Neural cell (in vitro differentiated cells): Measurements from ENCODE around the gene CBFA2T2. TPM values are rescaled to one million over a fixed set of nuclear protein-coding genes. Genes with fewer than 3 reads are reported as not detected.
A peak's percentile ranks its signal among the peaks of the same experiment; 100 is the strongest.

Experiments used
- H2AFZ ChIP-seq: fragments of 200-600, 300-800 bp; sonication (generic), shearing (Covaris generic); 2 replicates; pipeline ENCODE4 v1.6.0; 2014; ENCODE audit warnings: low read depth, mild to moderate bottlenecking, antibody characterized with exemption, low read length, moderate library complexity
- H3F3A ChIP-seq: fragments of 200-600 bp; shearing (Covaris generic); 2 replicates; pipeline ENCODE4 v1.6.1; 2016; ENCODE audit warnings: mild to moderate bottlenecking, moderate library complexity, mixed read lengths, antibody characterized with exemption, low read length; ENCODE audit not compliant: insufficient read depth, poor library complexity, severe bottlenecking
- H3K27ac ChIP-seq: fragments of 200-600, 300-800 bp; sonication (generic), shearing (Covaris generic); 2 replicates; pipeline ENCODE4 v1.5.1; 2014; ENCODE audit warnings: mild to moderate bottlenecking, low read length, moderate library complexity
- H3K27me3 ChIP-seq: fragments of 300-800, 200-600 bp; sonication (generic), shearing (Covaris generic); 2 replicates; pipeline ENCODE4 v1.6.0; 2014; ENCODE audit warnings: mild to moderate bottlenecking, low read depth, low read length, moderate library complexity; ENCODE audit not compliant: insufficient read depth
- H3K36me3 ChIP-seq: fragments of 300-800, 200-600 bp; sonication (generic), shearing (Covaris generic); 2 replicates; pipeline ENCODE4 v1.5.1; 2014; ENCODE audit warnings: mild to moderate bottlenecking, antibody characterized with exemption, low read length, moderate library complexity; ENCODE audit not compliant: insufficient read depth
- H3K4me2 ChIP-seq: fragments of 300-800, 200-600 bp; sonication (generic), shearing (Covaris generic); 2 replicates; pipeline ENCODE4 v1.6.0; 2014; ENCODE audit warnings: mild to moderate bottlenecking, low read length
- H3K4me3 ChIP-seq: fragments of 300-800, 200-600 bp; sonication (generic), shearing (Covaris generic); 2 replicates; pipeline ENCODE4 v1.5.1; 2014; ENCODE audit warnings: mild to moderate bottlenecking, low read length, moderate library complexity
- H3K79me2 ChIP-seq: fragments of 200-600 bp; shearing (Covaris generic); replicated peaks from 2 replicates; pipeline ENCODE4 v1.6.0; 2014; ENCODE audit warnings: mild to moderate bottlenecking, low read length, moderate library complexity; ENCODE audit not compliant: insufficient read depth
- H3K9ac ChIP-seq: fragments of 300-800, 200-600 bp; sonication (generic), shearing (Covaris generic); 2 replicates; pipeline ENCODE4 v1.6.1; 2016; ENCODE audit warnings: mild to moderate bottlenecking, low read length, mixed read lengths
- H3K9me2 ChIP-seq: fragments of 200-600 bp; shearing (Covaris generic); 2 replicates; pipeline ENCODE4 v1.6.1; 2016; ENCODE audit warnings: mild to moderate bottlenecking, low read length, mixed read lengths; ENCODE audit not compliant: insufficient read depth
- H3K9me3 ChIP-seq: fragments of 200-600, 300-800 bp; sonication (generic), shearing (Covaris generic); 2 replicates; pipeline ENCODE4 v1.6.1; 2016; ENCODE audit warnings: mild to moderate bottlenecking, mixed run types, low read length, moderate library complexity, mixed read lengths
- H4K20me1 ChIP-seq: fragments of 200-600 bp; shearing (Covaris generic); 2 replicates; pipeline ENCODE4 v1.6.1; 2016; ENCODE audit warnings: mild to moderate bottlenecking, mixed run types; ENCODE audit not compliant: insufficient read depth
- EP300 ChIP-seq: fragments of 450-650 bp; conservative IDR thresholded peaks from 2 replicates; pipeline ENCODE4 v1.6.1; 2014; ENCODE audit warnings: antibody characterized with exemption, mild to moderate bottlenecking, moderate library complexity; ENCODE audit not compliant: poor library complexity, severe bottlenecking
- MXI1 ChIP-seq: fragments of 450-650 bp; conservative IDR thresholded peaks from 2 replicates; pipeline ENCODE4 v1.6.1; 2014; ENCODE audit warnings: antibody characterized with exemption, mild to moderate bottlenecking; ENCODE audit not compliant: poor library complexity, severe bottlenecking
- POLR2AphosphoS5 ChIP-seq: IDR thresholded peaks from 2 replicates; pipeline ENCODE4 v1.6.1; 2012
- RAD21 ChIP-seq: fragments of 450-650 bp; conservative IDR thresholded peaks from 2 replicates; pipeline ENCODE4 v1.6.1; 2014; ENCODE audit warnings: antibody characterized with exemption, mild to moderate bottlenecking, moderate library complexity
- SMC3 ChIP-seq: fragments of 450-650 bp; conservative IDR thresholded peaks from 2 replicates; pipeline ENCODE4 v1.6.1; 2014; ENCODE audit warnings: antibody characterized with exemption, mild to moderate bottlenecking, moderate library complexity; ENCODE audit not compliant: poor library complexity
- polyA plus RNA-seq: library from polyadenylated mRNA; depleted of rRNA; stranded (reverse); fragments of >200 nt; gene quantifications from 2 replicates; pipeline ENCODE4 v1.2.3, GENCODE V29; 2014
- TF ChIP-seq, protein P1 (sequence below): fragments of 450-650 bp; IDR thresholded peaks from 2 replicates; pipeline ENCODE4 v1.5.1; 2014; ENCODE audit warnings: antibody characterized with exemption, mild to moderate bottlenecking, moderate library complexity; ENCODE audit not compliant: poor library complexity, severe bottlenecking
- TF ChIP-seq, protein P2 (sequence below): IDR thresholded peaks from 2 replicates; pipeline ENCODE4 v1.6.1; 2012; ENCODE audit warnings: borderline replicate concordance

CBFA2T2 gene
- polyA plus RNA-seq, 1 donor from 2014 or later = 15.9 TPM

DNA sequence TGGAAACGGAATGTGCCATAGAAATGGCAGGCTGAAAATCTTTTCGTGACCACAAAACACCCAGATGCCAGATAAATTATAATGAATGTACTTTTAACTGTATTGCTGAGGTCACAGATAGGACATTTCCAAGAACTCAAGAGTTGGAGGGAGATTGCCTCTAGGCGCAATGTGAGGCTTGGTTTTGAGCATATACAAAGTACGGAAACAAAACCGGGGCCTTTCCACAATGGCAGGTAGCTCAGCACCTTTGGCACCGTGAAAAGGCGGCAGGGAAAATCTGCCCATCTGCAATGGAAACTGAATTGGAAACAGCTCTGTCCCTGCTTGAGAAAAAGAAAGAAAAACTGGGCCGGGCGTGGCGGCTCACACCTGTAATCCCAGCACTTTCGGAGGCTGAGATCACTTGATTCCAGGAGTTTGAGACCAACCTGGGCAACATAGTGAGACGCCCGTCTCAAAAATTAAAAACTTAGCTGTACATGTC, 161.7 kb downstream of the CBFA2T2 start:
- H3K9me3 ChIP-seq = no peaks in the 10 kb centered on the region
- no peak overlapping the region for H3K4me2 ChIP-seq
- H3K79me2 ChIP-seq = no peaks in the 10 kb centered on the region
- no peak overlapping the region for H3K4me3 ChIP-seq
- TF ChIP-seq MXI1 (no peak), POLR2AphosphoS5 (no peak), EP300 (no peak), RAD21 (no peak), SMC3 (no peak)
- TF ChIP-seq, protein P1, sequence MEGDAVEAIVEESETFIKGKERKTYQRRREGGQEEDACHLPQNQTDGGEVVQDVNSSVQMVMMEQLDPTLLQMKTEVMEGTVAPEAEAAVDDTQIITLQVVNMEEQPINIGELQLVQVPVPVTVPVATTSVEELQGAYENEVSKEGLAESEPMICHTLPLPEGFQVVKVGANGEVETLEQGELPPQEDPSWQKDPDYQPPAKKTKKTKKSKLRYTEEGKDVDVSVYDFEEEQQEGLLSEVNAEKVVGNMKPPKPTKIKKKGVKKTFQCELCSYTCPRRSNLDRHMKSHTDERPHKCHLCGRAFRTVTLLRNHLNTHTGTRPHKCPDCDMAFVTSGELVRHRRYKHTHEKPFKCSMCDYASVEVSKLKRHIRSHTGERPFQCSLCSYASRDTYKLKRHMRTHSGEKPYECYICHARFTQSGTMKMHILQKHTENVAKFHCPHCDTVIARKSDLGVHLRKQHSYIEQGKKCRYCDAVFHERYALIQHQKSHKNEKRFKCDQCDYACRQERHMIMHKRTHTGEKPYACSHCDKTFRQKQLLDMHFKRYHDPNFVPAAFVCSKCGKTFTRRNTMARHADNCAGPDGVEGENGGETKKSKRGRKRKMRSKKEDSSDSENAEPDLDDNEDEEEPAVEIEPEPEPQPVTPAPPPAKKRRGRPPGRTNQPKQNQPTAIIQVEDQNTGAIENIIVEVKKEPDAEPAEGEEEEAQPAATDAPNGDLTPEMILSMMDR = no peak
- no peaks in the 10 kb centered on the region for H3K27me3 ChIP-seq
- no peak overlapping the region for H3K27ac ChIP-seq
- H3F3A ChIP-seq = no peaks in the 10 kb centered on the region
- H4K20me1 ChIP-seq = no peaks in the 10 kb centered on the region
- H3K9ac ChIP-seq = no peak overlapping the region
- no peaks in the 10 kb centered on the region for H3K36me3 ChIP-seq
- no peak overlapping the region for H2AFZ ChIP-seq
- no peaks in the 10 kb centered on the region for H3K9me2 ChIP-seq

DNA sequence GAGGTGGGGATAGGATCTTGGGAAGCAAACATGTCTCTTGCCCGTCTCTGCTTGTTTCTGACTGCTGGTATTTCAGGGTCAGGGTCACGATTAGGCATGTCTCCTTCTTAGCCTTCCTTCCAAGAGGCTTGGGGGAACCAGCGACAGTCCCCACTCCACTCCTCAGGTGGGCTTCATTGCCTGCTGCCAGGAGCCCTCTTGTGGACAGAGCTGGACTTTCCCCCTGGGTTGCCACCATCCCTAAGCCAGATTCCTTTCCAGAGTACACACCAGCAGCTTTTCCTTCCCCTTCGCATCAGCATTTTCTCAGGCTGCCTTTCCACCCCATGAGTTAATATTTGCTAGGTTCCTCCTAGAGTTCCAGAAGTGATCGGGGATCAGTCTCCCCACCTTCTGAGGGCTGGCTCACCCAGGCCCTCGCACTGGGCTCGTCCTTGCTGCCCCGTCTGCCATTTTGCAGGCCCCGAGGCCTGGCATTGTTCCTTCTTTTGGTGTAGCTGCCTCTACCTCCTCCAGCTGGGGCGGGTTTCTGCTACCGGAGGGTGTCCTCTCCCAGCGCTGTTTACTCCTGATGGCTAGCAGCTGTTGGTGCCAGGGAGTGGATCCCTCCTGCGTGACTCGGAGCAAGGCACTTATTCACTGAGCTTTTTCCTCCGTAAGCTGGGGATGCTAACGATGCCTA, 163.5 kb downstream of the CBFA2T2 start:
- H3F3A ChIP-seq = no peaks in the 10 kb centered on the region
- H3K9me3 ChIP-seq = no peaks in the 10 kb centered on the region
- no peaks in the 10 kb centered on the region for H3K79me2 ChIP-seq
- no peaks in the 10 kb centered on the region for H3K36me3 ChIP-seq
- no peak overlapping the region for H3K4me3 ChIP-seq
- TF ChIP-seq, protein P1 = peak; percentile 70
- TF ChIP-seq, protein P2, sequence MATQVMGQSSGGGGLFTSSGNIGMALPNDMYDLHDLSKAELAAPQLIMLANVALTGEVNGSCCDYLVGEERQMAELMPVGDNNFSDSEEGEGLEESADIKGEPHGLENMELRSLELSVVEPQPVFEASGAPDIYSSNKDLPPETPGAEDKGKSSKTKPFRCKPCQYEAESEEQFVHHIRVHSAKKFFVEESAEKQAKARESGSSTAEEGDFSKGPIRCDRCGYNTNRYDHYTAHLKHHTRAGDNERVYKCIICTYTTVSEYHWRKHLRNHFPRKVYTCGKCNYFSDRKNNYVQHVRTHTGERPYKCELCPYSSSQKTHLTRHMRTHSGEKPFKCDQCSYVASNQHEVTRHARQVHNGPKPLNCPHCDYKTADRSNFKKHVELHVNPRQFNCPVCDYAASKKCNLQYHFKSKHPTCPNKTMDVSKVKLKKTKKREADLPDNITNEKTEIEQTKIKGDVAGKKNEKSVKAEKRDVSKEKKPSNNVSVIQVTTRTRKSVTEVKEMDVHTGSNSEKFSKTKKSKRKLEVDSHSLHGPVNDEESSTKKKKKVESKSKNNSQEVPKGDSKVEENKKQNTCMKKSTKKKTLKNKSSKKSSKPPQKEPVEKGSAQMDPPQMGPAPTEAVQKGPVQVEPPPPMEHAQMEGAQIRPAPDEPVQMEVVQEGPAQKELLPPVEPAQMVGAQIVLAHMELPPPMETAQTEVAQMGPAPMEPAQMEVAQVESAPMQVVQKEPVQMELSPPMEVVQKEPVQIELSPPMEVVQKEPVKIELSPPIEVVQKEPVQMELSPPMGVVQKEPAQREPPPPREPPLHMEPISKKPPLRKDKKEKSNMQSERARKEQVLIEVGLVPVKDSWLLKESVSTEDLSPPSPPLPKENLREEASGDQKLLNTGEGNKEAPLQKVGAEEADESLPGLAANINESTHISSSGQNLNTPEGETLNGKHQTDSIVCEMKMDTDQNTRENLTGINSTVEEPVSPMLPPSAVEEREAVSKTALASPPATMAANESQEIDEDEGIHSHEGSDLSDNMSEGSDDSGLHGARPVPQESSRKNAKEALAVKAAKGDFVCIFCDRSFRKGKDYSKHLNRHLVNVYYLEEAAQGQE = no peak
- no peak for TF ChIP-seq POLR2AphosphoS5
- peak; percentile 66 for TF ChIP-seq RAD21
- peak; percentile 73 for TF ChIP-seq SMC3
- no peaks in the 10 kb centered on the region for H3K27me3 ChIP-seq
- H2AFZ ChIP-seq = no peak overlapping the region
- H3K4me2 ChIP-seq = no peak overlapping the region
- H3K9me2 ChIP-seq = no peaks in the 10 kb centered on the region
- H4K20me1 ChIP-seq = no peaks in the 10 kb centered on the region
- no peak overlapping the region for H3K27ac ChIP-seq
- no peak overlapping the region for H3K9ac ChIP-seq
